HG02759 (cell line): ENCODE measurements around the gene FOXO1.

Source experiments
- ATAC-seq: cut with Tn5 transposase; IDR thresholded peaks from one replicate; pipeline ENCODE4 v1.9.1; 2021; ENCODE audit warnings: mild to moderate bottlenecking, moderate library complexity; ENCODE audit not compliant: unreplicated experiment

Gene FOXO1

GRCh38 chr13:40666933-40667621 lies 636 bp upstream of the FOXO1 start:
- ATAC-seq = peak; percentile 17

GRCh38 chr13:40665126-40666044 lies 1.1 kb downstream of the FOXO1 start:
- peak; percentile 3 for ATAC-seq

GRCh38 chr13:40664350-40665125 lies 1.9 kb downstream of the FOXO1 start:
- peak; percentile 32 for ATAC-seq

GRCh38 chr13:40664100-40664349 lies 2.4 kb downstream of the FOXO1 start:
- ATAC-seq = peak; percentile 20

GRCh38 chr13:40662866-40663265 lies 3.6 kb downstream of the FOXO1 start:
- no peak for ATAC-seq

GRCh38 chr13:40661875-40662665 lies 4.4 kb downstream of the FOXO1 start:
- no peak for ATAC-seq

GRCh38 chr13:40660692-40661091 lies 5.7 kb downstream of the FOXO1 start:
- no peak for ATAC-seq

GRCh38 chr13:40660141-40660664 lies 6.2 kb downstream of the FOXO1 start:
- ATAC-seq = no peak

GRCh38 chr13:40657951-40658350 lies 8.5 kb downstream of the FOXO1 start:
- no peak for ATAC-seq

- no peak for ATAC-seq
Observed at GRCh38 chr13:40657307-40657706, 9.1 kb downstream of the FOXO1 start.

- no peak for ATAC-seq
Observed at GRCh38 chr13:40656358-40656757, 10.1 kb downstream of the FOXO1 start.

GRCh38 chr13:40653527-40654318 lies 12.7 kb downstream of the FOXO1 start:
- ATAC-seq = no peak

- peak; percentile 42 for ATAC-seq
Observed at GRCh38 chr13:40652588-40652940, 13.9 kb downstream of the FOXO1 start.

- ATAC-seq = peak; percentile 50
Observed at GRCh38 chr13:40651866-40652587, 14.4 kb downstream of the FOXO1 start.

- no peak for ATAC-seq
Observed at GRCh38 chr13:40648841-40649240, 17.6 kb downstream of the FOXO1 start.

- no peak for ATAC-seq
Observed at GRCh38 chr13:40648040-40648439, 18.4 kb downstream of the FOXO1 start.

- ATAC-seq = no peak
Observed at GRCh38 chr13:40644838-40645604, 21.4 kb downstream of the FOXO1 start.

- ATAC-seq = no peak
Observed at GRCh38 chr13:40640845-40641458, 25.5 kb downstream of the FOXO1 start.
